ENCODE measurements around the gene LAX1. TPM values are rescaled to one million over a fixed set of nuclear protein-coding genes. Genes with fewer than 3 reads are reported as not detected.
"Not testable (repeated sequence)": the region's sequence is repeated elsewhere in the genome, so short reads cannot be mapped to it uniquely, and the experiment has no call there.

LAX1 gene
- polyA plus RNA-seq, 2 of the 4 experiments (the other 2 are of a cell fraction): not detected

DNA sequence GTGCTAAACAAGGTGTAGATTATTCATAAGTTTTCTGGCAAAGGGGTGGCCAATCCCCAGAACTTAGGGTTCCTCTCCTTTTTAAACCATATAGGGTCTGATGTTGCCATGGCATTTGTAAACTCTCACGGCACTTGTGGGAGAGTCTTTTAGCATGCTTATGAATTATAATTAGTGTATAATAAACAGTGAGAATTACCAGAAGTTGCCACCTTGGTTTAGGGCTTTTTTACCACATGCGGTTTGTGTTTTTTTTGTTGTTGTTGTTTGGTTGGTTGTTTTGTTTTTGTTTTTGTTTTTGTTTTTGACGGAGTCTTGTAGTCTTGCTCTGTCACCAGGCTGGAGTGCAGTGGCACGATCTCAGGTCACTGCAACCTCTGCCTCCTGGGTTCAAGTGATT, 8.9 kb upstream of the LAX1 start:
- H3K4me1 ChIP-seq: peaks cover 9% of the 10 kb centered on the region; the same call in 1 of the 3 replicates
- no peak for FAIRE-seq

GRCh38 chr1:203758749-203759148, 6.2 kb upstream of the LAX1 start:
- H3K4me1 ChIP-seq, FAIRE-seq, POLR2A ChIA-PET: not testable (repeated sequence)

More for the DNA sequence above, 8.9 kb upstream of the LAX1 start:
- no peak for TF ChIP-seq PBX3 (IDR thresholded peaks at IDR 0.05)
- TF ChIP-seq RFX5 (IDR thresholded peaks at IDR 0.05): no peak
- no peak for TF ChIP-seq TFCP2L1 (CRISPR knock-in tag; IDR thresholded peaks at IDR 0.05)
- TF ChIP-seq, protein P1, sequence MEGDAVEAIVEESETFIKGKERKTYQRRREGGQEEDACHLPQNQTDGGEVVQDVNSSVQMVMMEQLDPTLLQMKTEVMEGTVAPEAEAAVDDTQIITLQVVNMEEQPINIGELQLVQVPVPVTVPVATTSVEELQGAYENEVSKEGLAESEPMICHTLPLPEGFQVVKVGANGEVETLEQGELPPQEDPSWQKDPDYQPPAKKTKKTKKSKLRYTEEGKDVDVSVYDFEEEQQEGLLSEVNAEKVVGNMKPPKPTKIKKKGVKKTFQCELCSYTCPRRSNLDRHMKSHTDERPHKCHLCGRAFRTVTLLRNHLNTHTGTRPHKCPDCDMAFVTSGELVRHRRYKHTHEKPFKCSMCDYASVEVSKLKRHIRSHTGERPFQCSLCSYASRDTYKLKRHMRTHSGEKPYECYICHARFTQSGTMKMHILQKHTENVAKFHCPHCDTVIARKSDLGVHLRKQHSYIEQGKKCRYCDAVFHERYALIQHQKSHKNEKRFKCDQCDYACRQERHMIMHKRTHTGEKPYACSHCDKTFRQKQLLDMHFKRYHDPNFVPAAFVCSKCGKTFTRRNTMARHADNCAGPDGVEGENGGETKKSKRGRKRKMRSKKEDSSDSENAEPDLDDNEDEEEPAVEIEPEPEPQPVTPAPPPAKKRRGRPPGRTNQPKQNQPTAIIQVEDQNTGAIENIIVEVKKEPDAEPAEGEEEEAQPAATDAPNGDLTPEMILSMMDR (IDR thresholded peaks at IDR 0.05): no peak
- TF ChIP-seq EHMT2 (IDR thresholded peaks at IDR 0.05; ENCODE audit: low read depth): no peak
- no peak for TF ChIP-seq HDAC2 (IDR thresholded peaks at IDR 0.05)
- no peak for TF ChIP-seq CBX2 (IDR thresholded peaks at IDR 0.05; ENCODE audit: borderline replicate concordance, low read depth)
- TF ChIP-seq NFE2L2 (conservative IDR thresholded peaks at IDR 0.05; ENCODE audit: low read length): no peak
- TF ChIP-seq CEBPB (IDR thresholded peaks at IDR 0.05): no peak
- no peak for TF ChIP-seq PHF8 (IDR thresholded peaks at IDR 0.05; ENCODE audit: borderline replicate concordance, low read depth)
- TF ChIP-seq GATA3 (IDR thresholded peaks at IDR 0.05; ENCODE audit: borderline replicate concordance): no peak
- no peak for TF ChIP-seq EHF (CRISPR knock-in tag; IDR thresholded peaks at IDR 0.05)
- TF ChIP-seq, protein P2, sequence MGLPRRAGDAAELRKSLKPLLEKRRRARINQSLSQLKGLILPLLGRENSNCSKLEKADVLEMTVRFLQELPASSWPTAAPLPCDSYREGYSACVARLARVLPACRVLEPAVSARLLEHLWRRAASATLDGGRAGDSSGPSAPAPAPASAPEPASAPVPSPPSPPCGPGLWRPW (IDR thresholded peaks at IDR 0.05): no peak
- TF ChIP-seq MAZ (IDR thresholded peaks at IDR 0.05; ENCODE audit: borderline replicate concordance, low read depth, low read length): no peak
- ChIA-PET CTCF (interaction anchor here (0.6 to 1.7 kb wide), 2 partner anchors 30 to 252 kb away, joined by 3 read pairs; no protein-coding TSS in a partner anchor), POLR2A (no interaction called here)
- no peaks in the 10 kb centered on the region for H3K9me3 ChIP-seq
- H3K4me2 ChIP-seq: peak overlapping the region; percentile 23; the same call in 1 of the 3 replicates
- peak overlapping the region in 1 of 2 experiments; percentile 33; a peak in 1 of 6 replicates for H3K27ac ChIP-seq
- 83% methylated on average over 4 of the region's 4 CpGs for WGBS (ENCODE audit: missing lambda C conversion rate)
- ATAC-seq: no peak
- no peak overlapping the region for H3K4me3 ChIP-seq
- DNase-seq (ENCODE audit: low read depth in 1 of 2, low spot score in 1 of 2): no peak

DNA sequence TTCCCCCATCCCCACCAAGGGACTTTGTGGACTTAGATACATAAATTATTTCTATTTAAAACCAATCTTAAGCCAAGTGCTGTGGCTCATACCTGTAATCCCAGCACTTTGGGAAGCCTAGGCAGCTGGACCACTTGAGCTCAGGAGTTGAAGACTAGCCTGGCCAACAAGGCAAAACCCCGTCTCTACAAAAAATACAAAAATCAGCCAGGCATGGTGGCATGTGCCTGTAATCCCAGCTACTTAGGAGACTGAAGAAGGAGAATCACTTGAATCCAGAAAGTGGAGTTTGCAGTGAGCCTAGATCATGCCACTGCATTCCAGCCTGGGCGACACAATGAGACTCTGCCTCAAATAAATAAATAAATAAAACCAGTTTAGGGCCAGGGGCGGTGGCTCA, 4.5 kb upstream of the LAX1 start:
- ATAC-seq (no peak), FAIRE-seq (no peak), DNase-seq (ENCODE audit: low read depth in 1 of 2, low spot score in 1 of 2) (no peak)
- WGBS (ENCODE audit: missing lambda C conversion rate): 87% methylated on average over 3 of the region's 3 CpGs
- no peak overlapping the region for H3K4me2 ChIP-seq
- no peak for TF ChIP-seq FOXS1 (CRISPR knock-in tag; IDR thresholded peaks at IDR 0.05)
- no peak for TF ChIP-seq HOXB5 (CRISPR knock-in tag; IDR thresholded peaks at IDR 0.05)
- TF ChIP-seq KDM1A (IDR thresholded peaks at IDR 0.05; ENCODE audit: low read depth): no peak
- TF ChIP-seq NR3C1 (IDR thresholded peaks at IDR 0.05): no peak
- TF ChIP-seq RNF2 (IDR thresholded peaks at IDR 0.05; ENCODE audit: borderline replicate concordance, low read depth): no peak
- no peak for TF ChIP-seq TFCP2L1 (CRISPR knock-in tag; IDR thresholded peaks at IDR 0.05)
- TF ChIP-seq MAFK (IDR thresholded peaks at IDR 0.05; ENCODE audit: partially characterized antibody): no peak
- no peak for TF ChIP-seq TP53 (CRISPR knock-in tag; IDR thresholded peaks at IDR 0.05)
- no peak for TF ChIP-seq CBX8 (IDR thresholded peaks at IDR 0.05)
- no peak for TF ChIP-seq E2F6 (IDR thresholded peaks at IDR 0.05; ENCODE audit: borderline replicate concordance, low read depth)
- TF ChIP-seq FOSB (CRISPR knock-in tag; IDR thresholded peaks at IDR 0.05): no peak
- H3K4me1 ChIP-seq: peaks cover 9% of the 10 kb centered on the region; the same call in 1 of the 3 replicates
- CTCF ChIA-PET: interaction anchor here (1.0 kb wide), 2 partner anchors 10 to 59 kb away, joined by 3 read pairs; no protein-coding TSS in a partner anchor
- H3K9me3 ChIP-seq: no peaks in the 10 kb centered on the region
- no peak overlapping the region for H3K27ac ChIP-seq
- no peak overlapping the region for H3K4me3 ChIP-seq
- POLR2A ChIA-PET: no interaction called here

More at GRCh38 chr1:203758749-203759148, 6.2 kb upstream of the LAX1 start:
- DNase-seq (ENCODE audit: low read depth in 1 of 2, low spot score in 1 of 2); ATAC-seq; H3K4me2 ChIP-seq; H3K4me3 ChIP-seq; H3K27ac ChIP-seq; CTCF ChIA-PET; H3K9me3 ChIP-seq: not testable (repeated sequence)
- WGBS (ENCODE audit: missing lambda C conversion rate): 86% methylated on average over 2 of the region's 2 CpGs

DNA sequence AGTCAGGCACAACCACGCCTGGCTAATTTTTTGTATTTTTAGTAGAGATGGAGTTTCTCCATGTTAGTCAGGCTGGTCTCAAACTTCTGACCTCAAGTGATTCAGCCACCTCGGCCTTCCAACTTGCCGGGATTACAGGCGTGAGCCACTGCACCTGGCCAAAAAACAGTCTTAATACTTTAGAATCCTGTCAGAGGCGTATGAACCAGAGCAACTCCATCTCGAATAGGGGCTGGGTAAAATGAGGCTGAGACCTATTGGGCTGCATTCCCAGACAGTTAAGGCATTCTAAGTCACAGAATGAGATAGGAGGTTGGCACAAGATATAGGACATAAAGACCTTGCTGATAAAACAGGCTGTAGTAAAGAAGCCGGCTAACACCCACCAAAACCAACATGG, 3.0 kb upstream of the LAX1 start:
- H3K4me3 ChIP-seq; FAIRE-seq; H3K4me1 ChIP-seq; POLR2A ChIA-PET; H3K4me2 ChIP-seq; CTCF ChIA-PET; ATAC-seq; H3K27ac ChIP-seq; H3K9me3 ChIP-seq; DNase-seq (ENCODE audit: low read depth in 1 of 2, low spot score in 1 of 2): not testable (repeated sequence)
- WGBS (ENCODE audit: missing lambda C conversion rate): 49% methylated on average over 7 of the region's 7 CpGs
